OCI-LY3 (cell line): ENCODE results near the gene PLPPR4.

Source experiments
- H2AFZ ChIP-seq: fragments of 200-600, 300-600 bp; shearing (Covaris generic); 2 replicates; pipeline ENCODE4 v1.6.0; 2014; ENCODE audit warnings: antibody characterized with exemption, low read depth, low read length
- H3K27ac ChIP-seq: fragments of 200-600, 300-600 bp; sonication (generic); 2 replicates; pipeline ENCODE4 v1.5.1; 2014; ENCODE audit warnings: mild to moderate bottlenecking, low read length, moderate library complexity, mixed read lengths
- H3K27me3 ChIP-seq: fragments of 200-600, 300-600 bp; sonication (generic); 2 replicates; pipeline ENCODE4 v1.6.1; 2014; ENCODE audit warnings: low read depth, low read length, mixed read lengths
- H3K36me3 ChIP-seq: fragments of 200-600, 300-600 bp; sonication (generic); replicated peaks from 2 replicates; pipeline ENCODE3; 2014; ENCODE audit warnings: low read depth, low read length, mixed read lengths
- H3K4me1 ChIP-seq: fragments of 300-600, 200-600 bp; sonication (generic); 2 replicates; pipeline ENCODE4 v1.6.1; 2014; ENCODE audit warnings: low read length, mixed read lengths
- H3K4me2 ChIP-seq: fragments of 200-600, 300-600 bp; sonication (generic); 2 replicates; pipeline ENCODE4 v1.6.1; 2014; ENCODE audit warnings: low read length, mixed read lengths
- H3K4me3 ChIP-seq: fragments of 300-600, 200-600 bp; sonication (generic); 2 replicates; pipeline ENCODE4 v1.5.1; 2014; ENCODE audit warnings: antibody characterized with exemption, mild to moderate bottlenecking, low read length, moderate library complexity
- H3K79me2 ChIP-seq: fragments of 300-600, 200-600 bp; shearing (Covaris generic); 2 replicates; pipeline ENCODE4 v1.6.1; 2014; ENCODE audit warnings: mild to moderate bottlenecking, low read length, mixed read lengths
- H3K9ac ChIP-seq: fragments of 300-600, 200-600 bp; shearing (Covaris generic); 2 replicates; pipeline ENCODE4 v1.6.0; 2014; ENCODE audit warnings: mild to moderate bottlenecking, low read length, moderate library complexity
- H3K9me3 ChIP-seq: fragments of 200-600, 300-600 bp; shearing (Covaris generic); 2 replicates; pipeline ENCODE4 v1.6.1; 2014; ENCODE audit warnings: low read length, mixed read lengths; ENCODE audit not compliant: insufficient read depth
- H4K20me1 ChIP-seq: fragments of 200-600, 300-600 bp; sonication (generic); 2 replicates; pipeline ENCODE4 v1.6.1; 2016; ENCODE audit warnings: low read length, mixed read lengths; ENCODE audit not compliant: insufficient read depth
- EZH2phosphoT487 ChIP-seq: fragments of 200-600 bp; shearing (Covaris generic); IDR thresholded peaks from 2 replicates; pipeline ENCODE4 v1.6.1; 2018; ENCODE audit warnings: antibody characterized with exemption, mixed run types, low read depth
- TF ChIP-seq, protein P1 (sequence below): fragments of 200-600, 300-600 bp; sonication (generic); IDR thresholded peaks from 2 replicates; pipeline ENCODE4 v1.5.1; 2014; ENCODE audit warnings: antibody characterized with exemption, low read length, low read depth

Gene PLPPR4

DNA sequence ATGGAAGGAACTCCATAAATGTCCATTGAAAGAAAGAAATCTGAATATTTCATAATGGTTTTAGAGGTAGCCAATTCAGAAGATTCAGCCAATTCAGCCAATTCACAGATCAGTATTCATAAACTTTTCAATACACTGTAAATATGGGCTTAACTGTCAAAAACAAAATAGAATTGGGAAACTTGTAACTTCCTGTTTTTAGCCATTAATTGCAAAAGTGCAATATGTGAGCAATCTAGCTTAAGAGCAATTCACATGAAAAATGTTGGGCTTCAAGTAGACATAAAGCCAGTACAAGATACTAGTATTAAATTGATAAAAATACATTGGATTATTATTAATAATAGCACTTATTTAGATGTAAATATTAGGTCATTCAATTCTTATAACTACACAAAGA is 27.5 kb upstream of the PLPPR4 start:
- Histone ChIP-seq H3K9me3 (no peaks in the 10 kb centered on the region), H3K27ac (no peak overlapping the region), H3K4me2 (no peak overlapping the region), H3K4me1 (0 out of 2 replicates have a peak, but pooled peaks cover 3% of the 10 kb centered on the region), H3K36me3 (no peaks in the 10 kb centered on the region), H3K9ac (no peak overlapping the region), H3K79me2 (no peaks in the 10 kb centered on the region), H2AFZ (no peak overlapping the region), H4K20me1 (no peaks in the 10 kb centered on the region), H3K27me3 (no peaks in the 10 kb centered on the region), H3K4me3 (no peak overlapping the region)
- no peak for TF ChIP-seq EZH2phosphoT487
- TF ChIP-seq, protein P1, sequence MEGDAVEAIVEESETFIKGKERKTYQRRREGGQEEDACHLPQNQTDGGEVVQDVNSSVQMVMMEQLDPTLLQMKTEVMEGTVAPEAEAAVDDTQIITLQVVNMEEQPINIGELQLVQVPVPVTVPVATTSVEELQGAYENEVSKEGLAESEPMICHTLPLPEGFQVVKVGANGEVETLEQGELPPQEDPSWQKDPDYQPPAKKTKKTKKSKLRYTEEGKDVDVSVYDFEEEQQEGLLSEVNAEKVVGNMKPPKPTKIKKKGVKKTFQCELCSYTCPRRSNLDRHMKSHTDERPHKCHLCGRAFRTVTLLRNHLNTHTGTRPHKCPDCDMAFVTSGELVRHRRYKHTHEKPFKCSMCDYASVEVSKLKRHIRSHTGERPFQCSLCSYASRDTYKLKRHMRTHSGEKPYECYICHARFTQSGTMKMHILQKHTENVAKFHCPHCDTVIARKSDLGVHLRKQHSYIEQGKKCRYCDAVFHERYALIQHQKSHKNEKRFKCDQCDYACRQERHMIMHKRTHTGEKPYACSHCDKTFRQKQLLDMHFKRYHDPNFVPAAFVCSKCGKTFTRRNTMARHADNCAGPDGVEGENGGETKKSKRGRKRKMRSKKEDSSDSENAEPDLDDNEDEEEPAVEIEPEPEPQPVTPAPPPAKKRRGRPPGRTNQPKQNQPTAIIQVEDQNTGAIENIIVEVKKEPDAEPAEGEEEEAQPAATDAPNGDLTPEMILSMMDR: no peak

DNA sequence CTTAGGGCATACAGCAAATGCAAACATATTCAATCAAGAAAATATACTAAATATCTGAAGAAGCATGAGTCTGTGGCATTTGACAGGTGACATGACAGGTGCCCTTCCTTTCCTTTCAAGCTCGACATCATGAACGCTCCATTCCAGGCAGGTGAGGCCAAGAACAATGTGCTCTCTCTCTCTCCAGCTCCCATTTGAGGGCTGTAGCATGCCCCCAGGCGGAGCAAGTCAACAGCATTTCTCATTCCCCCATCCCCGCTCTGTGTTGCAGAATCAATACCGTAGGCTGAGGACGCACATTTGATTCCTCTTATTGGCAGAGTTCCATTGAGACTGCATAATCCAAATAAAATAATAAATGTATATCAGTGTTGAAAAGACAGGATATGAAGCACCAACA is 24.6 kb upstream of the PLPPR4 start:
- TF ChIP-seq, protein P1: no peak
- no peak for TF ChIP-seq EZH2phosphoT487
- no peaks in the 10 kb centered on the region for H3K9me3 ChIP-seq
- H3K79me2 ChIP-seq: no peaks in the 10 kb centered on the region
- H3K27me3 ChIP-seq: no peaks in the 10 kb centered on the region
- no peak overlapping the region for H3K4me2 ChIP-seq
- H3K36me3 ChIP-seq: no peaks in the 10 kb centered on the region
- no peak overlapping the region for H2AFZ ChIP-seq
- no peaks in the 10 kb centered on the region for H3K4me1 ChIP-seq
- H3K4me3 ChIP-seq: no peak overlapping the region
- no peak overlapping the region for H3K9ac ChIP-seq
- no peaks in the 10 kb centered on the region for H4K20me1 ChIP-seq
- H3K27ac ChIP-seq: no peak overlapping the region

DNA sequence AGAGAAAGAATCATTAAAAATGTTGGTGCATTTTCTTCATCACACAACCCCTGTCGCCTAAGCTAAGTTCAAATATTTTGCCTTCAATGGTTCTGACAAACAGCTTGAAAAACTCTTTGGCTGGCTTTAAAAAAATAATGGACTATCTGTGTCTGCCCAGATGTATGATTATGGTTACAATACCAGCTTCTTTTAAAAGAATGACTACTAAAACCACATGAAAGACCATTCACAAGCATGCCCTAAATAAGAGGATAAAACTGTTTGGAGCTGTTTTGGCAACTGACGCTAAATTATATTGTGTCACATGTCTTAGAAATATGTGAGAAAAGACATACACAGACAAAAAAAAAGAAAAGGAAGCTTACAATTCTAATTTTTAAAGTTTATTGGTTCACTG is 23.7 kb upstream of the PLPPR4 start:
- H4K20me1 ChIP-seq: no peaks in the 10 kb centered on the region
- H3K27me3 ChIP-seq: no peaks in the 10 kb centered on the region
- no peak overlapping the region for H3K27ac ChIP-seq
- H3K4me1 ChIP-seq: no peaks in the 10 kb centered on the region
- H3K4me3 ChIP-seq: no peak overlapping the region
- H3K36me3 ChIP-seq: no peaks in the 10 kb centered on the region
- TF ChIP-seq, protein P1: no peak
- TF ChIP-seq EZH2phosphoT487: no peak
- no peak overlapping the region for H3K4me2 ChIP-seq
- H3K9ac ChIP-seq: no peak overlapping the region
- no peak overlapping the region for H2AFZ ChIP-seq
- H3K79me2 ChIP-seq: no peaks in the 10 kb centered on the region
- H3K9me3 ChIP-seq: no peaks in the 10 kb centered on the region

DNA sequence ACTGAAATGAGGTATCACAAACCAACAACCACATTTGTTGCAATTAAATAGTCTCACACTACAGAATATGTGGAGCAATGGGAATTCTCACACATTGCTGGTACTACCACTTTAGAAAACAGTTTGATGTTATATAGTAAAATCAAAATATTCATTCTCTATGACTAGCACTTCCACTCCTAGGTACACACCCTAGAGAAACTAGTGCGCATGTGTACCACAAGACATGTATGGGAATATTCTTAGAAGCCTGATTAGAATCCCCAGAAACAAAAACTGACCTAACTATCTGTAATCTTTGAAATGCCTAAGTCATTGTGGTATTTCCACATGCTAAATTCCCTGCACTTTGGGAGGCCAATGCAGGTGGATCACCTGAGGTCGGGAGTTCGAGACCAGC is 18.1 kb upstream of the PLPPR4 start:
- Histone ChIP-seq H3K27ac (no peak overlapping the region), H3K36me3 (no peaks in the 10 kb centered on the region), H3K27me3 (no peaks in the 10 kb centered on the region), H3K9me3 (no peaks in the 10 kb centered on the region), H3K4me2 (no peak overlapping the region), H3K4me3 (no peak overlapping the region), H4K20me1 (no peaks in the 10 kb centered on the region), H3K4me1 (no peaks in the 10 kb centered on the region), H2AFZ (no peak overlapping the region), H3K79me2 (no peaks in the 10 kb centered on the region), H3K9ac (no peak overlapping the region)
- no peak for TF ChIP-seq EZH2phosphoT487
- TF ChIP-seq, protein P1: no peak
